ENCODE data around the gene MBP.

The MBP gene

DNA sequence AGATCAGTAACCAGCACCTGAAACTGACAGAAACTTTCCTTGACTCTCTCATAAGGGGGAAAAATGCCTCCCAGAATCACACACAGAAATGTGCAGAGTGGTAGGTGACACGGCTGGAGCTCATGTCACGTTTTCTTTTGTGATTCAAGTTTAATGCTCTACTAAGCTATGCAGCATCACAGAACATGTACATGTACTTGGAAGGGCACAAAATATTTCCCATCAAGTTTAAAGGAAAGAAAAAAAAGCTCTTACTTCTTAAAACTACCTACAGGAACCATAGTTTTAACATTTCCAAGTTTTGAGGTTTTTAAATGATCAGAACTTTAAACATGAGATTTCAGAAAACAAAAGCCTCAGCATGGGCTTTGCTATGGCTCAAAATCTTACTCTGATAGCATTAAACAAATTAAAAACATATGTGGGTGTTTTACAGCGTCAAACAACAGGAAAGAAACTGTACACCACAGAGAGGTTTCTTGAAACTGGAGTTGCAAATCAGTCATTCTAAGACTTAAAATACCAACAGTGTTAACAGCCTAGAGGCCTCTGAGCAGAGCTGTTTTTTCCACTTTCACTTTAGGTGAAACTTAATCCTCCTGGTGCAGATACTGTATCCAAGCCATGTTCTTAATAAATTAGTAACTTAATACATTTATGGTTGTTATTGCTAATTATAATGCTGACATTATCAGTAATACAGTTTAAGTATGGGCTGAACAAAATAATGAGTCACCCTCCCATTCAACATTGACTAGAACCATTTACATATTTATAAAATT, 30.1 kb downstream of the MBP start:
- DNase-seq (ENCODE audit: low read depth in 2 of 2, low spot score in 1 of 2) = no peak

DNA sequence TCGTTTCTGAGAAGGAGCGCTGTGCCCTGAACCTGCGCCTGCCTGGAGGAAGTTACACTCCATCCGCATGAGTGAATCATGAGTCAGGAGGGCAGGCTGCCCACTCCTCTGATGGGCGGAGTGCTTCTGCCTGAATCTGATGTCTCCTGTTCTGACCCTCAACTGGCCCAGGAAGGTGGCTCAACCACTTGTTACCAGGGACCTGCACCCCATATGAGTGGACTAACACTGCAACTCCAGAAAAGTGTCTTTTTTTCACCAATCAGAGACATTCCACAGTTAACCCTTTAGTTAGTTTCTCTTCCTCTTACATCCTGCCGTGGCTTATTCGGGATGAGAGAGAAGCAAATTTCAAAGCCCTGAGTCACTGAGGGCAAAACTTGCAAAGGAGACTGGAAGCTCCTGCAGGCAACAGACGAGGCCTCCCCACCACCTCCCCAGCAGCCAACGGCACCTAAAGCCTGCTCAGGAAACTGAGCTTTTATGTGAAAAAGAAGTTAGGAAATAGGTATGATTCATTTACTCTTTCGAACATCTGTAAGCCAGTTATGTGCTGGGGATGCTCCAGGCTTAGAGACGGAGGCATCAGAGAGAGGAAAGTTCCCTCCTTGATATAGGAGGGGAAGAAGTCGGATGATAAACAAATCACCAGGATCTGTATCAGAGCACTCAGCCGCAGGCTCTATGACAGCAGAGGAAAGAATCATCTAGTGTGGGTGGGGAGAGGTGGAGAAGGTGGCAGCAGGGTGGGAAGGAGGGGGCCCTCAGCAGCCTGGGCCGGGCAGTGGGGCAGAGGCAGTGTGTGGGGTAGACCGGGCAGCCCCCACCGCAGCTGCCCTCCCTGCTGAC, 30.9 kb downstream of the MBP start:
- DNase-seq (ENCODE audit: low read depth in 2 of 2, low spot score in 1 of 2) = no peak

DNA sequence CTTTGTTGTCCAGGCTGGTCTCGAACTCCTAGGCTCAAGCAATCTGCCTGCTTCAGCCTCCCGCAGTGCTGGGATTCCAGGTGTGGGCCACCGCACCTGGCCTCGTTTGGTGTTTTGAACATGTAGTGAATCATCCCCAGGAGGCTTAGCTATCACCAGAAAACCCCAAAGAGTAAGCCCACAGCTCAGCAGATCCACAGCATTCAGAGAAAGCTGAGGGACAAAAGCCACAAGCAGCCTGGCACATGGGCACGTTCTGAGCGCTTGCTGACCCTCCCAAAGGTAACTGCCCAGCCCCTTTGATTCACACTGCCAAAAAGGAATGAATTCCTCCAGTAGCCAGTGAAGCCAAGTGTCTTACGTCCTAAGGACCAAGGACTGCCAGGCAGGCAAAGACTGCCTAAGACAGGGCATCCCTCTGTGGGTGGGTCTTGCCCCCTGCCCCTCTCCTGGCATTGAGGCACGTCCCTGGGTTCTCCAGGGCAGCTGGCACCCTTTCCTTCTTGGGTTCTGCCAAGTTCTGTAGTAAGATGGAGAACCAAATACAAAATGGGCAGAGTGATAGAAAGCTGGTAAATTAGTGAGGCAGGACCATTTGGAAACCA, 31.7 kb downstream of the MBP start:
- DNase-seq (ENCODE audit: low read depth in 2 of 2, low spot score in 1 of 2) = no peak

DNA sequence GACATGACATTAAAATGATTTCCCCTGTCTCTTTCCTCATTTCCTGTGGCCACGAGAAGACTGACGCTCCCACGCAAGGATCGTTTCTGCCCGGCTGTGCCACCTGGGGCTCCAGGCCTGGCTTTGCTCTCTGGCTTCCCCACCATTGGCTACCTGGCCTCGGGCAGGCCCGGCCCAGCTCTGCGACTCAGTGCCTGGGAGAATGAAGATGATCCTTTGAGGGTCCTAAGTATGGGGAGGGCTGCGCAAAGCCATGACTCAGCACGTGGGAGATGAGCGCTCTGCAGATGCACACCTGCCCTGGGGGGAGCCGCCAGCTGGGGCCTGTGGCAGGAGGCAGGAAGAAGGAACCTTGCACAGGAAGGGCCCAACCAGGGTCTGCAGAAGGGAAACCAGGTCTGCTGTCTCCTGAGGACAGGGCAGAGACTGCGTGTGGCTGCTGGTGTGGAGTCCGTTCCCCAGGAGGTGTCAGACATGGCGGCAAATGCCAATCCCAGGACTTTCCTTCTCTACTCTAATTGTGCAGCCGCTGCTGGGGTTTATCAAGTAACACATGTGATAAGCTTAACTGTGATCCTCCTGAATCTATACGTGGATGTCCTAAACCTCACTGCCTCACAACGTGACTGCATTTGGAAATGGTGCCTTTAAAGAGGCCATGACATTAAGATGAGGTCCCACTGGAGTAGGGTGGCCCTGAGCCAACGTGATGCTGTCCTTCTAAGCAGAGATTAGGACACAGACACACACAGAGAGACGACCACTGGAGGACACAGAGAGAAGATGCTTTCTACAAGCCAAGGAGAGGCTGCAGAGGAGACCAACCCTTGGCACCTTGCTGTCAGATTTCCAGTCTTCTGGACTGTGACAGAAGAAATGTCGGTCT, 32.9 kb downstream of the MBP start:
- DNase-seq (ENCODE audit: low read depth in 2 of 2, low spot score in 1 of 2) = no peak

DNA sequence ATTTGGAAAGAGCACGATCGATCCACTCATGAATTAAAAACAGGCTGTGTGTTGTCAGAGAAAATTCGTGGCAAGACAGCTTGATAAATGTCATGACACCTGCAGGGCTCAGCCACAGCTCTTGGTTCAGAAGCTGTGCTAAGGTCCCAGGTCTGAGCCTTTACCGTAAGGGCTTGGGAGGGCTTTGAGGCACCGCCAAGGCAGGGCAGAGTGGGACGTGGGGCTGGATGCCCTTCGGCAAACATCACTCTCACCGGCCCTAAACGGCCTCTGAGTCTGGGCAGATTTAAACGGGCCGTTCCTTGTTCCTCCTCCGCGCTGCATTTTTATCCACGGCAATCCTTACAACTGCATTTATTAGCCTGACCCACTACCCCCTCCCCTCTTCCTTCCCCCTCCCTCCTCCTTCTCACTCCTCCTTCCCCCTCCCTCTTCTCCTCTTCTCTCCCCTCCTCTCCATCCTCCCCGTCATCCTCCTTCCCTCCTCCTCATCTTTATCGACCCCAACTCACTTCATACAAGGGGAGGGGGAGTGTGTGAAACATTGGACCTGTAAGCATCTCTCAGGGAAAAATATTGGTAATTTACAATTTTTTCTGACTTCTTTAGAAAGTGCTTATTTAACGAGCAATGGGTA, 33.9 kb downstream of the MBP start:
- no peak for DNase-seq (ENCODE audit: low read depth in 2 of 2, low spot score in 1 of 2)

DNA sequence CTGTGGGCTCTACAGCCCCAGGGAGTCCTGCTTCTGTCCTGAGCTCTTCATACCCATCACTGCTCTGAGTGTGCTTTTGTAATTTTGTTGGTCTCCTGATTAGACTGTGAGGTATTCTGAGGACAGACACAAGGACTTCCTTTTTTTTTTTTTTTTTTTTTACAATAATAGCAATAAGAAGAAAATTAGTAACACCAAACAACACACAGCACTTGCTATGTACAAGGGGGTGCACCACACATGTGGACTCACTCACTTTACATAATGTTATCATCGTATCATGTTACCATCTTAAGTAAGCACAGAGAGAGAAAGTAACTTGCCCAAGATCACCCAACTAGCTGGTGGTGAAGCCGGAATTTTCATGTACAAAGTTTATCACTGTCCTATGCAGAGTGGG, 34.6 kb downstream of the MBP start:
- no peak for DNase-seq (ENCODE audit: low read depth in 2 of 2, low spot score in 1 of 2)

DNA sequence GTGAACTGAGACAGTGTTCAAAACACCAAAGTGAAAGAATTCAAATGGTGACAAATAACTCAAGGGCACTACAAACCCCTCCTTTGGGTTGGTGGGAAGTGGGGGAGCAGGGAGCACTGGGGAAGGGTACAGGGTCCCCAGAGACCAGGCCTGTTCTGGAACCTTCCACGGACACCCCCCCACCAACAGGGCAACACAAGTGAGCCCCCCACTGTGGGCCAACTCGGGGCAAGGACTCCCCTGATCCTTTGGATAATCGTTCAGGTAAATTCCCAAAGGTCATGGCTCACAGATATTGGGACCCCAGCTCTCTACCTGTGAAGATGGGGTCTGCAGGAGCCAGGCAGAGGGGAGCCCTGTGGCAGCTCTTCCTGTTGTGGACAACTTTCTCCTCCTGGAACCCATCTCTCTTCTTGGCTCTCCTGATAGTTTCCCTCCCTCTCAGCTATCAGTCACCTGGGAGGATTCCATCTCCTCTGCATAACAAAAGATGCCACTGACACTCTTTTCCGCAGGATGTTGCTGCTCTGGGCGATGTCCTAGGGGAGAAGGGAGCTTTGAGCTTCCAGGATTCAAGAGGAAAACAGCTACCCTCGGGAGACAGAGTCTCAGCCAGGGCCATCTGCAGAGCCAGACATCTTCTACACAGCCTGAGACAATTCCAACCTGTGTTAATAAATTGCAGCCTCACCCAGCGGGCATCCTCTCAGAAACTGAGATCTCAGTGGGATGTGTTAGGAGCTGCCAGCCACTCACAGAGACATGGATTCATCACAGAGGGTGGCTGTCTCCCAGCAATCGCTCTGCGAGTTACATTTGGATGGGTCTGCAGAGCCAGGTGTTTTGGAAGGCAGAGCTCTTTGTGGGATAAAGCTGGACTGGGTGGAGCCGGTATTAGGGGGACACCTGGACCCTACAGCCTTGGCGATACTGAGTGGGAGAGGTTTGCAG, 35.4 kb downstream of the MBP start:
- DNase-seq (ENCODE audit: low read depth in 2 of 2, low spot score in 1 of 2) = no peak

DNA sequence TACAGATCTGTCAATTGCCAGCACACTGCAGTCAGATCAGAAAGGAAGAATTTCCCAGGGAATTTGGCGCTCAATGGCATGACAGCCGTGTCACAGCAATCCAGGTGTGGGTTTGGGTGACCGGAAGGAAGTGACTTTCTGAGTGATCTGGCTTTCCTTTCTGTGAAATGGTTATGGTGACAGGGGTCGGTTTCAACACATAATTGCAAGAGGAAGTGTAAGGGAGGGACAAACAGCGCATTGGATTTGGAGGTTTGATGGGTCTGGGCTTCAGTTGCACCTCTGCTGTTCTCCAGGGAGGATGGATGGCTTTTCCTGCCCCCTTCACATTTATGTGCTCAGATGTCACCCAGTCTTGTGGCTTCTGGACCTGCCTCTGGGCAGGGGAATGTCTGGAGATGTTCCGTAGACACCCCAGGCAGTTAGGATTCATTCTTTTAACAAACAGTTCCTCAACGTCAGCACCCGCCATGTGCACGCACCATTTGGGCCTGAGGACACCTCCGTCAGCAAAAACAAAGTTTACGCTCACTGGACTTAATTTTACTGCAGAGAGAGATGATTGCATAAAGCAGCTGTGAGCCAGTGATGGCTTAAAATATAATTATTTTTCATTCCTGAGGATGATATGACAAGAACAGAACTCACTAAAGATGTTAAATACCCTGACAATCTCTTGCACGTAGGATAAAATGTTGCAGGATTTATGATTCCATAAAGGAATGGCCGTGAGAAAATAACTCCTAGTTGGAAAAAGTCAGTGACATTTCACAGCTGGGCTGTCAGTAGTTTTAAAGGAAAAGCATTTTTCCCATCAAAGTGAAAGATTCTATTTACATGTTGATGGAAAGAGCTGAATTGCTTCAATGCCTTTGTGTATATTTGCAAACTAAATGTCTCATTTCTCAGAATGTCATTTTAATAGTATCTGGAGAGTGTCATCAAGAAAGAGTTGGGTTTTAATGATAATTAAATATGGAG, 36.9 kb downstream of the MBP start:
- no peak for DNase-seq (ENCODE audit: low read depth in 2 of 2, low spot score in 1 of 2)

DNA sequence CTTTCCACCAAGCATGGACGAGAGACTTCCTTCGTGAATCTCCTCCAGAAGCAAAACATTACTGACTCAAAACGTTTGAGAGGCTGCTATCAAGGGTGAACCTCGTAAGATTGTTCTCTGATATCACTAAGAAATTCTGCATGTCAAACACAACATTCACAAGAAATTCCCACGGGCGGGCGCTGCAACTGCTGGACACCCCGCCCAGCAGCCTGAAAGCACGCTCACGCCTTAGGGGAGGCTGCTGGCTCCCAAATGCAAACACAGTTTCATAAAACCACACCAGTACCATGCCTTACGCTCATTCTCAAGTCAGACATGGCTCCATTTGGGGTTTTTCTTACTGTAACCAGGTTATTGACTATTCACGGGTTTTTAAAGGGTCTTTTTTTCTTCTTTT, 39.0 kb downstream of the MBP start:
- DNase-seq (ENCODE audit: low read depth in 2 of 2, low spot score in 1 of 2) = no peak

DNA sequence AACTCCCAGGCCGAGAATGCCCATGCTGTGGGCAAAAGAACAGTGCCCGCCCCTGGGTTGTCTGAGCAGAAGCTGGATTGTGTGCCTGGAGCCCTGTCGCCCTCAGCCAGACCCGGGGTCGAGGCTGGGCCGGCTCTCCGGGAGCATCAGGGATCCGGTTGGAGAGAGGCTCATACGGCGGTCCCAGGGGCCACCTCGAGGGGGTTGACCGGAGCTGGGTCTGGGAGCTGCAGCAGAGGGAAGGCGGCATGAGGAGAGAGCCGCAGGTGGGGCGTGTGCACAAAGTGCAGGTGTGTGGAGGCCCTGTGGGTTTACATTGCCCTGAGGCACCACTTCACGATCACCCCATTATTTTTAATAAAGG, 39.5 kb downstream of the MBP start:
- no peak for DNase-seq (ENCODE audit: low read depth in 2 of 2, low spot score in 1 of 2)

DNA sequence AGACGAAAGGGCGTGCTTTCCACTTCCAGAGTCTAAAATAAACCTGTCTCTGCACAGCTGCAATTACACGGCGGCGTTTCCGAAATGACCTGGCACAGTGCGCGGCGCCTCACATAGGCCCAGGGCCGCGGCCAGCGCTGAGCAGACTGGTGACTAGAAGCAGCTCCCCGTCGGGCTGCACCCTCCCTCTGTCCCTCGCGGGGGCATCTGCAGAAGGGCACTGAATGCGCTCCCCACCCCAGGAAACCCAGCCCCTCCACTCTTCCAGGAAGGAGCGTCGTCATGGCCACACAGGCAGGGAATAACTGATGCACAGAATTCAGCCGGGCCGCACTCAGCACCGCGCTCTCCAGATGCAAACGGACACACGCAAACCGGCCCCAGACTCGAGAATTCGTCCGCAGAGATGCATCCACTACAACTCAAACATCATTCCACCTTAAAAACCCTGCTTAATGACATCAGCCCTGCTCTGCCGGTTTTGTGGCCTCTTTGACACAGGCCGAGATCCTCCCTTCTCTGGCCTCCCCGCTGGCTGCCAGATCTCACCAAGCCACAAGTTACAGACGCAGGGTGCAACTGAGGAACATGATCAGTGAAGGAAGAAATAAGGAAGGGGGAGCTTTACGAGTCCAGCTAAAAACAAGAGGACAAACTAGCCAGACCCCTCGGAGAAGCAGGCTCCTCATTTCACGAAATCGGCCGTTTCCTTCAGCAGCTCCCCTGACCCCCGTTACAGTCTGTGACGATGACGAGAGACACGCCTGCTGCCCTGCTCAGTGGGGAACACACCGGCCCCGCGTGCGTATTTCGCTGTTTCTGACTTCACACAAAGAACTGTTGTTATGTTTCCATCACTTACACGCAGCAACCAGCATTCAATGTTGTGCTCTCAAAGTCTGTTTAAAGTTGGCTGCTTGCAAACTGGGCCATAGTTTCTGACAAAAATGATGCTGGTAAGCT, 40.2 kb downstream of the MBP start:
- no peak for DNase-seq (ENCODE audit: low read depth in 2 of 2, low spot score in 1 of 2)

DNA sequence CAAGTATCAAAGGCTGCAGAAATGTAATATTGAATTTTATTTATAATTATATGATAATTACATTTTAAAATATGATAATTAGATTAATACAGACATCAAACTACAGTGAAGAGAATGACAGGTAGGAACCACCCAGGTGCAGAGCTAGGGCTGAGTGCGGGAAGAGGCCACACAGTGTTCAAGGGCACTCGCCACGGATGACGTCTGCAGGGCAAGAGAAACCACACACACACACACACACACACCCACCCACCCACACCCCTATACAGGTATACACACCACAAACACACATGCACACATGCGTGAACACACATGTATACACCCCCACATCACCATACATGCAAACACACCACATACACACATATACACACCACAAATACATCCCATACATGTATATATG, 41.2 kb downstream of the MBP start:
- DNase-seq (ENCODE audit: low read depth in 2 of 2, low spot score in 1 of 2) = no peak

DNA sequence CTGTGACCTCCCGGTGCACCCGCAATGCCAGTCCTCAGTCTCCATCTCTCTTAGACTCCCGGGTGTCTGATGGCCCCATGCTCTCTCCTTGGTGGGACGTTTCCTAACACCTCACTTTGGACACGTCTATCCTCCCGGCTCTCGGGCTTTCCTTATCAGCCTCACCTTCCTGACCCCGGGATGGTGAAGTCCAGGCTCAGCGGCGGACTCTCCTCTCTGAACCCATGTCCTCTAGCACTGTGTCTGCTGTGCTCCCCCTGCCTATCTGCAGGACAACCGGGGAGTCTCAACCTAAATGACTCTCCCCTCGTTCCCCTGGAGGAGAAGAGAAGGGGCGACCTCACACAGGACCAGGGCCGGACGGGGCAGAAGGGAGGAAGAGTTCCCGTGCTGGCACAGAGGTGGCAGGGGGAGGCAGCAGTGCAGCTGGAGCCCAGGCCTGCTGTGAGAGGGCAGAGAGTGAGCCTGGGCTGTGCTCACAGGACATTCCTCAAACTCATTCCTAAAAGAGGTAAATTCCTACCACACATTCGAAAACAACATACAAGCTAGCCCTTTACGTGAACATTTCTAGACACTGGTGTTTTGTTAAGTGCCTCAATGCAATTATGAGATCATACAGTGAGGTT, 41.9 kb downstream of the MBP start:
- DNase-seq (ENCODE audit: low read depth in 2 of 2, low spot score in 1 of 2) = no peak

DNA sequence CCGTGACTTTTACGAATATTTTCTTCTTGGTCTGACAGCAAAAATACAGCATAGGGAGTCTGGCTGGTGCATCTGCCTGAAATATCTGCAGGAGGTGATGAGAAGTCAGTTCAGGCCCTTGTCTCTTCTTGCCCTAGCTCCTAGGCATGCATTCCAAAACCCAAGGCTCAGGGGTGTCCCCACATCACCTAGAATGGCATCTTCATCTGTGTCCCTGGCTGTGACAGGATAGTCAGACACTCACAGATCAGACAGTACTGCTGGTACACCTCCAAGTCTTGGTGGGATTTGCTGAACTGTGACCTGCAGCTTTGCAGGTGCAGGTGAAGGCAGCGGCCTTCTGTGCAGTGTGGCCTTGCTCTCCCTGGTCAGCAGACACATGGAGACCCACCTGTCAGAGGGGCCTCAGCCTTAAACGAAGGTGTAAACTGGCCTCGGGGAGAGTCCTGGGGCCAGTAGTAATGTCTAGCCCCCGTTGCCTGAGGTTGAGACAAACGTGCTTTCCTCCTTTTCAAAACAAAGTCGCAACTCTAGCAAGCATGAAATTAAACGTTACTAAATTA, 42.8 kb downstream of the MBP start:
- DNase-seq (ENCODE audit: low read depth in 2 of 2, low spot score in 1 of 2) = no peak

DNA sequence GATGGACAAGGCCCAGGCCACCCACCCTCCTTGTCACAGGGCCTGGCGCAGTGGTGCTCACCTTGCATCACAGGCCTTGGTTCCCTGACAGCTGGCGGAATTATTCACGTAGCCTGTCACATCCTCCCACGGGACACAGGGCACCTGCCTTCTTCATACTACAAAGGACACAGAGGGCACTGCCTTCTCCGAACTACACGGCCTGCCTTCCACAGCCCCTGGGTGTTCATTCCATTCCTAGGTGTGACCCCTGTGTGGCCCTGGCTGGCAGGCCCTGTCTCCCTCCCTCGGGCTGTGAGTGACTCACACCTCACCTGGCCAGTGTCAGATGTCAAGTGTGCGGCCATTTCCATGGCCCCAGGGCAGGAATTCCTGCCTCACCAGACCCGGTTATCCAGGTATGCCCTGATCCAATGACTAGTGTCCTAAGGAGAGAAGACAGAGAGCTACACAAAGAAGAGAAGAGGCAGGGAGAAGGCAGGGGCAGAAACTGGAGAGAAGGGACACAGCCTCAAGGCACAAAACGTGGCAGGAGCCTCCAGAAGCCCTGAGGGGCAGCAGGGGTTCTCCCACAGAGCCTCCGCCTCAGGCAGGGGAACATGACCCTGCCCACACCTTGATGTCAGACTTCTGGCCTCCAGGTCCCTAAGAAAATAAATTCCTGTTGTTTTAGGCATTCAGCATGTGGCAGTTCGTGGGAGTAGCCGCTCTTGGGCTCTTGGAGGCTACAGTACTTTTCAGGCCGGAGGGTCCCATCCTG, 43.4 kb downstream of the MBP start:
- no peak for DNase-seq (ENCODE audit: low read depth in 2 of 2, low spot score in 1 of 2)

Data from stimulated activated CD8-positive, alpha-beta memory T cell treated with anti-CD3 and anti-CD28 coated beads, Interleukin-4, amount 100 ng/mL, for 1 hour (primary cell).